Common myeloid progenitor, CD34-positive (primary cell): ENCODE measurements around the gene MYL10.
"Not testable (repeated sequence)": the region's sequence is repeated elsewhere in the genome, so short reads cannot be mapped to it uniquely, and the experiment has no call there.

Source experiments
- CTCF ChIA-PET: fragments of 350-600 bp; sonication (Branson Sonifier 250); formaldehyde crosslinking; loops from one replicate; lab custom pipeline; 2021; ENCODE audit warnings: antibody characterized with exemption; lab: Charles Lee
- POLR2A ChIA-PET: fragments of 350-600 bp; sonication (Branson Sonifier 250); formaldehyde crosslinking; loops from one replicate; lab custom pipeline; 2021; ENCODE audit warnings: antibody characterized with exemption; lab: Charles Lee
- DNase-seq, 3 donors: peaks; one replicate each; pipeline versions ENCODE4 v3.0.0 to v3.0.0-alpha.2; 2013
- H3K27ac ChIP-seq, 2 experiments: 1 replicate in 1 of 2; 2 replicates in 1 of 2; pipeline ENCODE4 v1.7.0; 2013; ENCODE audit warnings: inconsistent platforms in 2 of 2, low read length in 2 of 2, mild to moderate bottlenecking in 2 of 2, low read depth in 1 of 2, moderate library complexity in 1 of 2; ENCODE audit not compliant: severe bottlenecking in 2 of 2, insufficient read depth in 1 of 2, poor library complexity in 1 of 2
- H3K27me3 ChIP-seq, 5 experiments: replicated peaks in 2 of 5; 1 replicate in 3 of 5; 2 replicates in 2 of 5; pipeline versions ENCODE4 v1.6.1 to v1.7.0; 2013; ENCODE audit warnings: low read length in 4 of 5, mild to moderate bottlenecking in 2 of 5, moderate library complexity in 2 of 5, inconsistent platforms in 1 of 5; ENCODE audit not compliant: insufficient read depth in 5 of 5, control insufficient read depth in 4 of 5
- H3K36me3 ChIP-seq, 4 experiments: 1 replicate in 2 of 4; 2 replicates in 2 of 4; pipeline versions ENCODE4 v1.6.1 to v1.7.0; 2013; ENCODE audit warnings: low read length in 3 of 4, control low read depth in 1 of 4, mild to moderate bottlenecking in 1 of 4; ENCODE audit not compliant: control insufficient read depth in 4 of 4, insufficient read depth in 4 of 4
- H3K4me1 ChIP-seq, 4 experiments: 1 replicate in 3 of 4; 2 replicates in 1 of 4; pipeline versions ENCODE4 v1.6.1 to v1.7.1; 2013; ENCODE audit warnings: low read length in 3 of 4, mild to moderate bottlenecking in 3 of 4, control low read depth in 1 of 4, inconsistent platforms in 1 of 4, moderate library complexity in 1 of 4; ENCODE audit not compliant: control insufficient read depth in 4 of 4, insufficient read depth in 4 of 4; ENCODE audit errors: control extremely low read depth in 1 of 4
- H3K4me3 ChIP-seq, 7 experiments: 1 replicate in 4 of 7; 2 replicates in 3 of 7; pipeline versions ENCODE4 v1.5.1 to v1.7.0; 2013; ENCODE audit warnings: mild to moderate bottlenecking in 7 of 7, low read length in 6 of 7, moderate library complexity in 6 of 7, inconsistent platforms in 2 of 7, low read depth in 2 of 7, control low read depth in 1 of 7; ENCODE audit not compliant: insufficient read depth in 4 of 7, control insufficient read depth in 1 of 7; ENCODE audit errors: extremely low read depth in 1 of 7
- H3K9me3 ChIP-seq, 5 experiments: 1 replicate in 4 of 5; 2 replicates in 1 of 5; pipeline versions ENCODE4 v1.6.1 to v1.7.1; 2013; ENCODE audit warnings: low read length in 4 of 5, mild to moderate bottlenecking in 2 of 5, inconsistent platforms in 1 of 5, low read depth in 1 of 5, moderate library complexity in 1 of 5; ENCODE audit not compliant: control insufficient read depth in 4 of 5, insufficient read depth in 2 of 5; ENCODE audit errors: control extremely low read depth in 1 of 5
- WGBS: methylation state at CpG from one replicate; pipeline ENCODE4 v1.1.5; 2013; ENCODE audit not compliant: insufficient coverage; 5-methylcytosine and 5-hydroxymethylcytosine counted together

MYL10 gene

DNA sequence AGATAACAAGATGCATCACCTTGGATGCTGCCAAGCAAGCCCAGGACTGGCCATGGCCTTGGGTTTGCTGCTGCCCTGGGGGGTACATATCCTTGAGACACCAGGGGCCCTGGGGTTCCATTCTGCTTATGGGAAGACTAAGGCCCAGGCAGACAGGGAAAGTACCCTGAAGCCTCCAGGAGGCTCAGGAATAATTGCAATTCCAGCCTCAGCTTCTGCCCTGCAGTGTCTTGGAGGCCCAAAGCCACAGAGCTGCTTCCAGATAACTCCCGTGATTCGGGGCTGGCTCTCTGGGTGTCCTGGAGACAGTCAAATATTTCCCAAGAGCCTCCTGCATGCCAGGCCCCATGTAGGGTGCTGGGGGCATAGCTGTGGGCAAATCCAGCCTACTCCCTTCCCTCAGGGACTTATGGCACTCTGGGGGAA, 22.6 kb downstream of the MYL10 start:
- H3K27ac ChIP-seq, result no peak overlapping the region
- no peak for DNase-seq
- H3K4me3 ChIP-seq, result no peak overlapping the region
- POLR2A ChIA-PET, result no interaction called here
- CTCF ChIA-PET, result no interaction called here
- WGBS, result 88% methylated on average over 2 of the region's 2 CpGs
- no peaks in the 10 kb centered on the region for H3K36me3 ChIP-seq
- H3K9me3 ChIP-seq, result no peaks in the 10 kb centered on the region
- no peaks in the 10 kb centered on the region for H3K27me3 ChIP-seq
- no peaks in the 10 kb centered on the region for H3K4me1 ChIP-seq

DNA sequence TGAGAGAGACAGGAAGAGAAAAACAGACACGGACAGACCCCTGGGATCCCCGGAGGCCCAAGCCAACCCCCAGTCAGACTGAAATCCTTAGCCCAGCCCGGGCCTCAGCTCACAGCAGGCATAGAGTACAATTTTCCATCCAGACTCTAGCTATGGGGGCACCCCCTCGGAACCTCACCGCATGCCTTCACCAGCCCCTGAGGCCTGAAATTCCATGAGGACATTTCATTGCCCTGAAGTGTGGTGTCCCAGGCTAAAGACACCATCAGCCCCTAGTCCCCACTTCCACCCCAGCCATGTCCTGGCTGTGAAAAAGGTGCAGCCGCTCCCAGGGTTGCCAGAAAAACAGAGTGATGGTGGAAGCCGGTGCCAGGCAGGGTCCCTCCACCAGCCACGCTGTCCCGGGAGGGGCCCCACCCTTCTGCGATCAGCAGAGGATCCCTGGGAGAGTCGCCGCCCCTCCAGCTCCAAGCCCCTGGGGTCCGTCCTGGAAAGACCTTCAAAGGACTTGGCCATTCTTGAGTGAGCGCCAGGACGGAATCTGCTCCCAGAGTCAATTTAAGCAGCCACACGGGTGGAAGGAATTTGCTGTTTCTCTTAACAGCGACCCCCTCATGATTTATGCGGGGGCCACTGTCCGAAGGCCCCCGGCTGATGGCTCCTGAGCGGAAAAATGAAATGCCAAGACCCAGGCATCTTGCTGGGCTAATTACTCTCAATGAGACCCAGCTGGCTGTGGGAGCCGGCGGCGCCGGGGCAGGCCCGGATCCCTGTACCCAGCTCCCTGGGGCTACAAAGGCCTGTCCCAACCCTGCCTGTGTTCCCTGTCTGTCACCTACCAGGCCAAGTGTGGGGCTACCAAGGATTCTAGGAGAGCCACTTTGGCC, 23.2 kb downstream of the MYL10 start:
- Histone ChIP-seq H3K9me3 (no peaks in the 10 kb centered on the region), H3K4me3 (no peak overlapping the region), H3K27ac (no peak overlapping the region), H3K4me1 (no peaks in the 10 kb centered on the region), H3K36me3 (no peaks in the 10 kb centered on the region), H3K27me3 (no peaks in the 10 kb centered on the region)
- 96% methylated on average over 25 of the region's 26 CpGs for WGBS
- ChIA-PET POLR2A (no interaction called here), CTCF (no interaction called here)
- DNase-seq, result no peak

DNA sequence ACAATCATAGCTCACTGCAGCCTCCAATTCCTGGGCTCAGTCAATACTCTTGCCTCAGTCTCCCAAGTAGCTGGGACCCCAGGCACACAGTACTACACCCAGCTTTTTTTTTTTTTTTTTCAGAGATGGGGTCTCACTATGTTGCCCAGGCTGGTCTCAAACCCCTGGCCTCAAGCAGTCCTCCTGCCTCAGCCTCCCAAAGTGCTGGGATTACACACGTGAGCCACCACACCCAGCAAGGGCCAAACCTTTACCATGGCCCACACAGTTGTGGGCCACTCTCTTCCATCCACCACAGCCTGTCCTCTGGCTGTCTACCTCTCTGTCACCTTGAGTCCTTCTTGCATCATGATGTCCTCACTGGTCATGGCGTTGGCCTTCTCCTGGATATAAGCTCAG, 24.2 kb downstream of the MYL10 start:
- DNase-seq, H3K4me1 ChIP-seq, H3K4me3 ChIP-seq, H3K27me3 ChIP-seq, H3K36me3 ChIP-seq, H3K9me3 ChIP-seq, POLR2A ChIA-PET, H3K27ac ChIP-seq: not testable (repeated sequence)
- CTCF ChIA-PET, result interaction anchor here (1.2 to 2.8 kb wide), 2 partner anchors 11 to 21 kb away, joined by 4 to 8 read pairs; no protein-coding TSS in a partner anchor
- 100% methylated on average over 1 of the region's 2 CpGs for whole genome bisulfite sequencing

DNA sequence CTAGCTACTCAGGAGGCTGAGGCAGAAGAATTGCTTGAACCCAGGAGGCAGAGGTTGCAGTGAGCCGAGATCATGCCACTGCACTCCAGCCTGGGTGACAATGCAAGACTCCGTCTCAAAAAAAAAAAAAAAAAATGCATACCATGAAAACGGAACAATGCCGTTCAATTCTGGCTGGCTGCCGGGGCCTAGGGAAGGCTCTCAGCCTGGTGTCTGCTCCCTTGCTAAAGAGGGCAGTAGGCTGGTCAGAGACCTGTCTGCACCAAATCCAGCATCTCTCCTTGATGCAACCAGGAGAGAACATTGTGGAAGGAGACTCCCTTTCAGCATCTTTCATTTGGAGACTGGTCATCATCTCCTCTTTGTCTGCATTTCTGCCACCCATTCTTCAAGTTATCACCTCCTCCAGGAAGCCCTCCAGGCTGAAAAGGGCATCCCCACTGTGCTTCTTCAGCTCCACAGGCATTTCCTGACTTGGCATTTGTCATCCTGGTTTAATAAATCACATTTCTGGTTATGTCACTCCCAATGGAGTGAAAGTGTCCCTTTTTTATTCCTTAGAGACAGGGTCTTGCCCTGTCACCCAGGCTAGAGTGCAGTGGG, 24.7 kb downstream of the MYL10 start:
- 92% methylated on average over 5 of the region's 5 CpGs for WGBS

GRCh38 chr7:101602484-101603241, 26.4 kb downstream of the MYL10 start:
- Histone ChIP-seq H3K36me3 (no peaks in the 10 kb centered on the region), H3K27me3 (no peaks in the 10 kb centered on the region), H3K4me1 (no peaks in the 10 kb centered on the region), H3K4me3 (no peak overlapping the region), H3K27ac (no peak overlapping the region), H3K9me3 (no peaks in the 10 kb centered on the region)
- POLR2A ChIA-PET, result no interaction called here
- DNase-seq, result peak; percentile 79 to 88 (median 79)
- 57% methylated on average over 24 of the region's 25 CpGs for whole genome bisulfite sequencing
- CTCF ChIA-PET, result interaction anchor here (0.6 to 2.8 kb wide), 22 partner anchors 9 to 667 kb away, joined by 3 to 13 read pairs (median 4); no protein-coding TSS in a partner anchor

More for the DNA sequence above, 24.7 kb downstream of the MYL10 start:
- no peak for DNase-seq
- no peak overlapping the region for H3K27ac ChIP-seq
- H3K4me3 ChIP-seq, result no peak overlapping the region
- POLR2A ChIA-PET, result no interaction called here
- H3K27me3 ChIP-seq, result no peaks in the 10 kb centered on the region
- no peaks in the 10 kb centered on the region for H3K4me1 ChIP-seq
- no peaks in the 10 kb centered on the region for H3K9me3 ChIP-seq
- H3K36me3 ChIP-seq, result no peaks in the 10 kb centered on the region
- CTCF ChIA-PET, result interaction anchor here (0.9 to 2.8 kb wide), 7 partner anchors 9 to 668 kb away, joined by 4 to 13 read pairs (median 5); no protein-coding TSS in a partner anchor

- Histone ChIP-seq H3K9me3 (no peaks in the 10 kb centered on the region), H3K36me3 (no peaks in the 10 kb centered on the region), H3K4me1 (no peaks in the 10 kb centered on the region), H3K27ac (no peak overlapping the region), H3K27me3 (no peaks in the 10 kb centered on the region), H3K4me3 (no peak overlapping the region)
- POLR2A ChIA-PET, result no interaction called here
- DNase-seq, result no peak
- 73% methylated on average over 8 of the region's 12 CpGs for WGBS
- CTCF ChIA-PET, result interaction anchor here (1.0 to 2.8 kb wide), 8 partner anchors 9 to 634 kb away, joined by 3 to 13 read pairs (median 6); no protein-coding TSS in a partner anchor
Observed at GRCh38 chr7:101602082-101602481, 27.0 kb downstream of the MYL10 start.
